Psoas muscle (tissue), 8 donors: ENCODE results near the gene ASPHD2. TPM values are rescaled to one million over a fixed set of nuclear protein-coding genes. Genes with fewer than 3 reads are reported as not detected.

Experiments used
- ATAC-seq, 4 donors: fragments of 200-7000 bp; cut with Tn5 transposase; one replicate each; pipeline ENCODE4 v1.9.1; 2020; ENCODE audit warnings: moderate library complexity in 3 of 4, mild to moderate bottlenecking in 2 of 4
- DNase-seq, 2 donors: peaks; one replicate each; pipeline ENCODE4 v3.0.0-alpha.2; 2020
- H3K27ac ChIP-seq: fragments of 200-600 bp; one replicate; pipeline ENCODE4 v1.8.0; 2022
- H3K27me3 ChIP-seq, 3 donors: fragments of 200-600 bp in 1 of 3; one replicate each; pipeline versions ENCODE4 v1.6.1 to v1.8.0; 2013 to 2022; ENCODE audit warnings: low read length in 2 of 3, mild to moderate bottlenecking in 2 of 3, moderate library complexity in 1 of 3; ENCODE audit not compliant: insufficient read depth in 3 of 3
- H3K36me3 ChIP-seq, 2 donors: fragments of 200-600 bp in 1 of 2; one replicate each; pipeline versions ENCODE4 v1.6.1 to v1.8.0; 2013 to 2022; ENCODE audit warnings: low read depth in 1 of 2, mild to moderate bottlenecking in 1 of 2, moderate library complexity in 1 of 2; ENCODE audit not compliant: insufficient read depth in 1 of 2
- H3K4me1 ChIP-seq: fragments of 200-600 bp; one replicate; pipeline ENCODE4 v1.8.0; 2022
- H3K4me3 ChIP-seq: fragments of 200-600 bp; one replicate; pipeline ENCODE4 v1.8.0; 2022; ENCODE audit warnings: mild to moderate bottlenecking
- H3K9me3 ChIP-seq: fragments of 200-600 bp; one replicate; pipeline ENCODE4 v1.8.0; 2022
- WGBS, 3 donors: extraction: QIAGEN DNeasy Blood & Tissue Kit; methylation state at CpG; one replicate each; pipeline versions ENCODE4 v1.1.6 to v1.1.7; 2013; 5-methylcytosine and 5-hydroxymethylcytosine counted together
- intact Hi-C, 2 donors: fragments of 100-400 bp; cut with DNase I; formaldehyde crosslinking; loops; one replicate each; pipeline versions ENCODE4 v1.11.0 to v1.14.2; 2022
- long read RNA-seq, 2 donors: library from polyadenylated mRNA; unstranded; transcript quantifications; one replicate each; pipeline ENCODE4 v2.0.0, GENCODE V29; 2021
- polyA plus RNA-seq, 3 donors: library from polyadenylated mRNA; stranded (reverse); fragments of 200-250 nt; gene quantifications; one replicate each; pipeline ENCODE4 v1.2.3, GENCODE V29; 2013
- total RNA-seq, 4 donors: library from RNA; stranded (reverse); fragmentation: NEBNext Ultra II Directional in 2 of 4; extraction: Animal tissue kit (Norgen Biotek cat#: 25700) in 2 of 4; gene quantifications; one replicate each; pipeline versions ENCODE4 v1.2.1 to v1.2.4, GENCODE V29; 2021 to 2023
- TF ChIP-seq, protein P1 (sequence below): fragments of 200-600 bp; IDR thresholded peaks from one replicate; pipeline ENCODE4 v1.8.0; 2022; ENCODE audit warnings: antibody characterized with exemption
- donor health status: healthy with polysubstance abuse.
- donor health status: DM: no; HTN: no; CAD: no; lungs with moderate emphysema.
- donor health status: Bipolar disorder and iron deficiency.
- donor health status: healthy.
- donor health status: DM: yes; HTN: yes; CAD: no.
- donor health status: DM: no; HTN: no; CAD: no.
- donor health status: DM: no; HTN: no; CAD: no.
- donor health status: DM: yes; HTN: yes; CAD: no.

Gene ASPHD2
- under 1 TPM in 3 of 4 donors, not detected in 1; 0.08 to 0.24 (median 0.20) TPM for total RNA-seq
- polyA plus RNA-seq = under 1 TPM; 0.04 to 0.38 (median 0.07) TPM
- long read RNA-seq, donor 1, partial matches to known transcripts = 0 of 1 reads
- long read RNA-seq, donor 1, other reads (novel, unspliced or antisense) = 0 of 1 reads
- long read RNA-seq, donor 2, partial matches to known transcripts = 1 of 3 reads
- long read RNA-seq, donor 2, other reads (novel, unspliced or antisense) = 2 of 3 reads

DNA sequence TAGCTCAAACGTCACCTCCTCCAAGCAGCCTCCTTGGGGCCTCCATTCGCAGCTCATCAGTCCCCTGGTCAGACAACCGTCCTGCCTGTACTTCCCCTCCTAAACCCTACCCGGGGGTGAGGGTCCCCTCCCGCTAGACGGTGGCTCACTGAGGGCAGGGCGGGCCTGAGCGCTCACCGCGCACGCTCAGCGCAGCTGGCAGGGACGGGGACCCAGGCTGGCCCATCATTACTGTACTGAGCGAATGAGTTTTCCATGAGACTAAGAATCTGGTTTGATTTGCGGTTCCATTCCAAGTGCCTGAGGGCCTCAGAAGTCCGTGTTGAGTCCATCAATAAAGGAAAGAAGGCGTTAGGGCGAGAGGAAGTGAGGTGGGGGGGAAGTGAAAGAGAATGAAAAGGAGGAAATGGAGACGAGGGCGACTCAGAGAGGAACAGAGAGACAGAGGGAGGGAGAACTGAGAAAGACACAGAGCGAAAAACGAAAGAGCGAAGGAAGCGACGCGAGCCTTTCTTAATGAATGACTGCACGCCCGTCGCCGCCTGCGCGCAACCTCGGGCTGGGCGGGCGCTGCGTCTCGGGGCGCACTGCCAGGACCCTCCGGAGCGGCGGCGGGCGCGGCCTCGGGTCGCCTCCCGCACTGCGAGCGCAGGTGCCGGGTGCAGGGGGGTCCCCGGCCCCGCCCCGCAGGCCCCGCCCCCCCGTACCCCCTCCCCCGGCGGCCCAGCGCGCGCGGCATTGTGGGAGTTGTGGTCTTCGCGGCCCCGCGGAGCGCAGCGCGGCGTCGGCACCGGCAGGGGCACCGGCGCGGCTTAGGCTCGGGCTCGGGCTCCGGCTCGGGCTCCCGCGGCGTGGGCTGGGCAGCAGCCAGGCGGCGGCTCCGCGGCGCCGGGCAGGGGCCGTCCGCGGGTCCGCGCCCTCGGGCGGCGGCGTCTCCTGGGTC is at the start of gene ASPHD2:
Gene ASPHD2, plus strand, starts transcription at position 746 of the 943 bp plus-strand sequence. CDS start 4,356 bp downstream, outside the sequence.
- DNase-seq (peak; percentile 63 to 69), ATAC-seq (peak; percentile 39 to 78 (median 66))
- TF ChIP-seq, protein P1, sequence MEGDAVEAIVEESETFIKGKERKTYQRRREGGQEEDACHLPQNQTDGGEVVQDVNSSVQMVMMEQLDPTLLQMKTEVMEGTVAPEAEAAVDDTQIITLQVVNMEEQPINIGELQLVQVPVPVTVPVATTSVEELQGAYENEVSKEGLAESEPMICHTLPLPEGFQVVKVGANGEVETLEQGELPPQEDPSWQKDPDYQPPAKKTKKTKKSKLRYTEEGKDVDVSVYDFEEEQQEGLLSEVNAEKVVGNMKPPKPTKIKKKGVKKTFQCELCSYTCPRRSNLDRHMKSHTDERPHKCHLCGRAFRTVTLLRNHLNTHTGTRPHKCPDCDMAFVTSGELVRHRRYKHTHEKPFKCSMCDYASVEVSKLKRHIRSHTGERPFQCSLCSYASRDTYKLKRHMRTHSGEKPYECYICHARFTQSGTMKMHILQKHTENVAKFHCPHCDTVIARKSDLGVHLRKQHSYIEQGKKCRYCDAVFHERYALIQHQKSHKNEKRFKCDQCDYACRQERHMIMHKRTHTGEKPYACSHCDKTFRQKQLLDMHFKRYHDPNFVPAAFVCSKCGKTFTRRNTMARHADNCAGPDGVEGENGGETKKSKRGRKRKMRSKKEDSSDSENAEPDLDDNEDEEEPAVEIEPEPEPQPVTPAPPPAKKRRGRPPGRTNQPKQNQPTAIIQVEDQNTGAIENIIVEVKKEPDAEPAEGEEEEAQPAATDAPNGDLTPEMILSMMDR = no peak
- H3K4me3 ChIP-seq = peak within 1 kb of the TSS; percentile 55
- no peaks in the 10 kb centered on the region for H3K9me3 ChIP-seq
- intact Hi-C loops = no loop called here
- peak within 1 kb of the TSS; percentile 14 for H3K27ac ChIP-seq
- WGBS, 3 donors = 1 to 2% (median 2%) methylated on average over 37 to 96 of the region's 96 CpGs
- peaks cover 4% of the 10 kb centered on the region for H3K4me1 ChIP-seq
- peaks cover 0 to 35% (median 10%) of the 10 kb centered on the region in 3 donors for H3K27me3 ChIP-seq
- no peaks in the 10 kb centered on the region for H3K36me3 ChIP-seq

DNA sequence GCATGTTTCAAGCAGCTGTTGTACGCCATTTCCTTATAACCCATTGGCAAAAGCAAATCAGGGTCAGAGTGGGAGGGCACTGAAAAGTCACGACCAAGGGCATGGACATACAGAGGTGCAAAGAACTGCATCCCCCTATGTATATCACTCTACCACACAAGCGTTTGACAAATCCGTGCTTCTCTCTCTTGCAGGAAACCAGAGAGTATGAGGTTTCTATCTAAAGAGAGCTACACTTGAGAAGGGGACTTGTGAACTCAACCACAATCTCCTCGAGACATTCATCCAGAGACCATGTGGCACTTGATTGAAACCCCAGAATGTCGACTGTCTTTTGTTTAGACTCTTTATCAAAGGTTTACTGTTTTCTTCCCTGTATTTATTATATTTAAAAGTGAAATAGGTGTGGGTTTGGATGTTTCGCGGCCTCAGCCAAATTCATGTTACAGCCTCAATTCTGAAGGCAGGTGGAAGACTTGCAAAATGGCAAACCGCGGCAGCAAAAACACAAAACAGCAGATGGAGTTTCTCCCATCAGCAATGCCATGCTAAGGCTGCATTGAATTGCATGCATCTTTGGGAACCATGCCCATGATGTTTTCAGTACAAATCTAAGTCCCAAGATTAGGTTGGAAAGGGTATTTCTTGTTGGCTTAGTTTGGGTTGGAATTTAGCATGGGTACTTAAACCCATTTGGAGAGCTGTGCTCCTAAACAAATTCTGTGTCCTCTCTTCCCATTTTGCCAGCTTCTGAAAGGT is 48.8 kb upstream of the ASPHD2 start:
- no peaks in the 10 kb centered on the region for H3K4me1 ChIP-seq
- peaks cover 0 to 59% (median 10%) of the 10 kb centered on the region in 3 donors for H3K27me3 ChIP-seq
- TF ChIP-seq, protein P1 = no peak
- DNase-seq (no peak), ATAC-seq (no peak)
- 55 to 62% (median 56%) methylated on average over 10 of the region's 10 CpGs for WGBS, 3 donors
- no peak overlapping the region for H3K4me3 ChIP-seq
- no peak overlapping the region for H3K27ac ChIP-seq
- H3K9me3 ChIP-seq = no peaks in the 10 kb centered on the region
- no peaks in the 10 kb centered on the region for H3K36me3 ChIP-seq
- intact Hi-C loops = no loop called here

GRCh38 chr22:26382782-26383181 is 46.3 kb upstream of the ASPHD2 start:
- no peak for ATAC-seq
- WGBS, 3 donors = 63 to 68% (median 63%) methylated on average over 3 of the region's 3 CpGs
- H3K4me3 ChIP-seq = no peak overlapping the region
- no peak overlapping the region for H3K27ac ChIP-seq
- H3K4me1 ChIP-seq = no peaks in the 10 kb centered on the region
- no peak for DNase-seq
- H3K27me3 ChIP-seq = peaks cover 0 to 39% (median under 1%) of the 10 kb centered on the region in 3 donors
- intact Hi-C loops = no loop called here
- no peaks in the 10 kb centered on the region for H3K36me3 ChIP-seq
- TF ChIP-seq, protein P1 = no peak
- no peaks in the 10 kb centered on the region for H3K9me3 ChIP-seq

DNA sequence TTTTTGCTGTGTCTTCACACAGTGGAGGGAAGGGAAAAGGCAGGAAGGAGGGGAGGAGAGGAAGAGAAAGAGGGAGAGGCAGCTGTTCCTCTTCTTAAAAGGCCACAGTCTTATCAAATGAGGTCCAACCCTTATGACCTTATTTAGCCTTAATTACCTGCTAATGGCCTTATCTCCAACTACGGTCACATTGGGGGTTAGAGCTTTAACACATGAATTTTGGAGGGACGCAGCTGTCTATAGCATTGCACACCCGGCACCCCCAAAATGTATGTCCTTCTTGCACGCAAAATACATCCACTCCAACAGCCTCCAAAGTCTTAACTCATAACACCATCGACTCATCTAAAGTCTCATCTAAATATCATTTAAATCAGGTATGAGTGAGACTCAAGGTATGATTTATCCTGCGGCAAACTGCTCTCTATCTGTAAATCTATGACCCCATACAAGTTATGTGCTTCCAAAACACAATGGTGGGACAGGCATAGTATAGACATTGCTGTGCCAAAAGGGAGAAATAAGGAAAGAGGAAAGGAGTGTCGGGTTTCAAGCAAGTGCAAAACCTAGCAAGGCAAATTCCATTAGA is 45.0 kb upstream of the ASPHD2 start:
- peaks cover 0 to 30% (median 0%) of the 10 kb centered on the region in 3 donors for H3K27me3 ChIP-seq
- H3K27ac ChIP-seq = no peak overlapping the region
- ATAC-seq (no peak), DNase-seq (no peak)
- H3K4me1 ChIP-seq = no peaks in the 10 kb centered on the region
- TF ChIP-seq, protein P1 = no peak
- intact Hi-C loops = no loop called here
- WGBS, 3 donors = 83 to 92% (median 92%) methylated on average over 7 of the region's 7 CpGs
- no peaks in the 10 kb centered on the region for H3K9me3 ChIP-seq
- H3K36me3 ChIP-seq = no peaks in the 10 kb centered on the region
- H3K4me3 ChIP-seq = no peak overlapping the region
